HG02973 (cell line): ENCODE results near the gene GTF2F2.

Experiments
- ATAC-seq: cut with Tn5 transposase; IDR thresholded peaks from one replicate; pipeline ENCODE4 v1.9.1; 2021; ENCODE audit warnings: moderate library complexity; ENCODE audit not compliant: unreplicated experiment

The GTF2F2 gene

GRCh38 chr13:45209229-45209628, 88.9 kb downstream of the GTF2F2 start:
- no peak for ATAC-seq

- ATAC-seq, result no peak
Observed at GRCh38 chr13:45215392-45216077, 95.2 kb downstream of the GTF2F2 start.

GRCh38 chr13:45216193-45216592, 95.9 kb downstream of the GTF2F2 start:
- ATAC-seq, result no peak

GRCh38 chr13:45218689-45219088, 98.4 kb downstream of the GTF2F2 start:
- ATAC-seq, result no peak

GRCh38 chr13:45219123-45219891, 99.0 kb downstream of the GTF2F2 start:
- ATAC-seq, result no peak

- ATAC-seq, result no peak
Observed at GRCh38 chr13:45219938-45220375, 99.6 kb downstream of the GTF2F2 start.

GRCh38 chr13:45220403-45220802, 100.1 kb downstream of the GTF2F2 start:
- ATAC-seq, result no peak

GRCh38 chr13:45222516-45222915, 102.2 kb downstream of the GTF2F2 start:
- ATAC-seq, result no peak

- ATAC-seq, result no peak
Observed at GRCh38 chr13:45222919-45223318, 102.6 kb downstream of the GTF2F2 start.

GRCh38 chr13:45224176-45224575, 103.9 kb downstream of the GTF2F2 start:
- ATAC-seq, result no peak

- no peak for ATAC-seq
Observed at GRCh38 chr13:45225370-45225769, 105.1 kb downstream of the GTF2F2 start.

GRCh38 chr13:45226024-45226423, 105.7 kb downstream of the GTF2F2 start:
- no peak for ATAC-seq

- no peak for ATAC-seq
Observed at GRCh38 chr13:45228002-45228401, 107.7 kb downstream of the GTF2F2 start.

GRCh38 chr13:45229172-45229571, 108.9 kb downstream of the GTF2F2 start:
- ATAC-seq, result no peak

- no peak for ATAC-seq
Observed at GRCh38 chr13:45231305-45231704, 111.0 kb downstream of the GTF2F2 start.

GRCh38 chr13:45231722-45232121, 111.4 kb downstream of the GTF2F2 start:
- no peak for ATAC-seq

GRCh38 chr13:45232591-45232990, 112.3 kb downstream of the GTF2F2 start:
- ATAC-seq, result no peak

- ATAC-seq, result no peak
Observed at GRCh38 chr13:45238945-45239795, 118.9 kb downstream of the GTF2F2 start.

GRCh38 chr13:45240143-45240542, 119.8 kb downstream of the GTF2F2 start:
- no peak for ATAC-seq

- no peak for ATAC-seq
Observed at GRCh38 chr13:45242070-45242469, 121.8 kb downstream of the GTF2F2 start.

GRCh38 chr13:45242524-45242923, 122.2 kb downstream of the GTF2F2 start:
- no peak for ATAC-seq
